Measurements from ENCODE around the gene MFRP.

Gene MFRP

DNA sequence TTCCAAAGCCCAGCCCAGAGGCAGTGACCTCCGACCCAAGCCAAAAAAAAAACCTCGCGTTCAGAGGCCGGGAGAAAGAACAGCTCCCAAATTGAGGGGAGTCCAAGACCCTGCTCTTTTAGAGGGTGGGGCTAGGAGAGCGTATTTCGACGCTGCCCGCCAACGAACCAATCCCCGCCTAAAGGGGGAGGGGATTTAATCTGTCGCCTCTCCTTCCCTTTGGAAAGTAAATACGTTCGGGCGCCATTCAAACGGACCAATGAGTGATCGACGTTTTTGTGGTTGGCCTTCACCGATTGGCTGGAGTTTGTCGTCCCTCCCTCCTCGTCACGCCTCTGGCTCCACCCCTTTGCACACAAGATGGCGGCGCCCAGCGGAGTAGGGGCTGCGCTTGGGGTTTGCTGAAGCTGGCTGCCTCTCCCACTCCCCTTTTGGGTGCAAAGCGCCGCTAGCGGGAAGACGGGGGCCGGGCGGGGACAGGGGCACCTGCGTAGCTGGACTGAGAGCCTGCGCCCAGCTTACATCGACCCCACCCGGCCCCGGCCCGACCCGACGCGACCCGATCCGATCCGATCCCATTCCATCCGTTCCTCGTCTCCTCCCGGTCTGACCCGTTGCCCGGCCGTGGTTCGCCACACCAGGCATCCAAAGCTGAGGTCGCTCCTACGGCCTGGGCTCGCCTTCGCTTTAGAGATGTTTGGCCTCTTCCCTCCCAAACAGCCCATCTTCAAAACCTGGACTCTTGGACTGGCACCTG lies 12.2 kb downstream of the MFRP start, which contains the start of gene RNF26:
TSS of gene RNF26 (plus strand) at position 354 of the 757 bp plus-strand sequence. CDS start 596 bp downstream, outside the sequence.
- H3K36me3 ChIP-seq (ENCODE audit: control insufficient read depth in 2 of 2, insufficient read depth in 1 of 2, low read length in 2 of 2), result peaks cover 0 to 19% of the 10 kb centered on the region in 2 experiments; a peak in 1 of 3 replicates
- peak within 1 kb of the TSS; percentile 90 for H3K4me3 ChIP-seq (ENCODE audit: low read depth, low read length)
- no peaks in the 10 kb centered on the region for H3K9me3 ChIP-seq (ENCODE audit: control insufficient read depth, insufficient read depth, low read depth, low read length)
- POLR2A ChIA-PET, result interaction anchor here (0.6 to 1.6 kb wide), 9 partner anchors 11 to 951 kb away, joined by 3 to 14 read pairs (median 5); partner anchors contain the start of genes CBL, DPAGT1 and MCAM
- CTCF ChIA-PET, result interaction anchor here (0.6 to 7.2 kb wide), 4 partner anchors 9 to 45 kb away, joined by 3 to 160 read pairs (median 30); partner anchors contain the start of gene USP2
- no peaks in the 10 kb centered on the region for H3K4me1 ChIP-seq (ENCODE audit: control insufficient read depth, insufficient read depth, low read length)
- peak within 1 kb of the TSS; percentile 18; the same call in 1 of the 2 replicates for H3K27ac ChIP-seq (ENCODE audit: extremely low read depth, low read depth, low read length)
- TF ChIP-seq, protein P1, sequence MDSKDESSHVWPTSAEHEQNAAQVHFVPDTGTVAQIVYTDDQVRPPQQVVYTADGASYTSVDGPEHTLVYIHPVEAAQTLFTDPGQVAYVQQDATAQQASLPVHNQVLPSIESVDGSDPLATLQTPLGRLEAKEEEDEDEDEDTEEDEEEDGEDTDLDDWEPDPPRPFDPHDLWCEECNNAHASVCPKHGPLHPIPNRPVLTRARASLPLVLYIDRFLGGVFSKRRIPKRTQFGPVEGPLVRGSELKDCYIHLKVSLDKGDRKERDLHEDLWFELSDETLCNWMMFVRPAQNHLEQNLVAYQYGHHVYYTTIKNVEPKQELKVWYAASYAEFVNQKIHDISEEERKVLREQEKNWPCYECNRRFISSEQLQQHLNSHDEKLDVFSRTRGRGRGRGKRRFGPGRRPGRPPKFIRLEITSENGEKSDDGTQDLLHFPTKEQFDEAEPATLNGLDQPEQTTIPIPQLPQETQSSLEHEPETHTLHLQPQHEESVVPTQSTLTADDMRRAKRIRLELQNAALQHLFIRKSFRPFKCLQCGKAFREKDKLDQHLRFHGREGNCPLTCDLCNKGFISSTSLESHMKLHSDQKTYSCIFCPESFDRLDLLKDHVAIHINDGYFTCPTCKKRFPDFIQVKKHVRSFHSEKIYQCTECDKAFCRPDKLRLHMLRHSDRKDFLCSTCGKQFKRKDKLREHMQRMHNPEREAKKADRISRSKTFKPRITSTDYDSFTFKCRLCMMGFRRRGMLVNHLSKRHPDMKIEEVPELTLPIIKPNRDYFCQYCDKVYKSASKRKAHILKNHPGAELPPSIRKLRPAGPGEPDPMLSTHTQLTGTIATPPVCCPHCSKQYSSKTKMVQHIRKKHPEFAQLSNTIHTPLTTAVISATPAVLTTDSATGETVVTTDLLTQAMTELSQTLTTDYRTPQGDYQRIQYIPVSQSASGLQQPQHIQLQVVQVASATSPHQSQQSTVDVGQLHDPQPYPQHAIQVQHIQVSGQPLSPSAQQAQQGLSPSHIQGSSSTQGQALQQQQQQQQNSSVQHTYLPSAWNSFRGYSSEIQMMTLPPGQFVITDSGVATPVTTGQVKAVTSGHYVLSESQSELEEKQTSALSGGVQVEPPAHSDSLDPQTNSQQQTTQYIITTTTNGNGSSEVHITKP (tag by site-specific recombination; IDR thresholded peaks at IDR 0.05), result peak; percentile 84
- TF ChIP-seq ZXDB (tag by site-specific recombination; IDR thresholded peaks at IDR 0.05) (0 out of 2 replicates have a peak, but pooled peaks have one; percentile 47), YY2 (tag by site-specific recombination; IDR thresholded peaks at IDR 0.05) (peak; percentile 89), SP2 (tag by site-specific recombination; IDR thresholded peaks at IDR 0.05) (peak; percentile 96), KLF16 (tag by site-specific recombination; IDR thresholded peaks at IDR 0.05) (0 out of 2 replicates have a peak, but pooled peaks have one; percentile 15), ZNF341 (tag by site-specific recombination; IDR thresholded peaks at IDR 0.05; ENCODE audit: low read depth) (peak; percentile 72), HOXD13 (CRISPR knock-in tag; IDR thresholded peaks at IDR 0.05; ENCODE audit: borderline replicate concordance) (no peak), SP3 (tag by site-specific recombination; IDR thresholded peaks at IDR 0.05) (peak; percentile 95), YY1 (tag by site-specific recombination; IDR thresholded peaks at IDR 0.05) (peak; percentile 74; the same call in 1 of the 2 replicates), ZBTB7A (tag by site-specific recombination; IDR thresholded peaks at IDR 0.05; ENCODE audit: low read depth) (0 out of 2 replicates have a peak, but pooled peaks have one; percentile 14), KLF1 (tag by site-specific recombination; IDR thresholded peaks at IDR 0.05) (0 out of 2 replicates have a peak, but pooled peaks have one; percentile 12), ZNF501 (tag by site-specific recombination; IDR thresholded peaks at IDR 0.05) (0 out of 2 replicates have a peak, but pooled peaks have one; percentile 45), KLF8 (tag by site-specific recombination; IDR thresholded peaks at IDR 0.05) (peak; percentile 62), ZNF184 (tag by site-specific recombination; IDR thresholded peaks at IDR 0.05) (no peak), KLF9 (tag by site-specific recombination; IDR thresholded peaks at IDR 0.05; ENCODE audit: low read depth) (0 out of 2 replicates have a peak, but pooled peaks have one; percentile 47)
- TF ChIP-seq, protein P2, sequence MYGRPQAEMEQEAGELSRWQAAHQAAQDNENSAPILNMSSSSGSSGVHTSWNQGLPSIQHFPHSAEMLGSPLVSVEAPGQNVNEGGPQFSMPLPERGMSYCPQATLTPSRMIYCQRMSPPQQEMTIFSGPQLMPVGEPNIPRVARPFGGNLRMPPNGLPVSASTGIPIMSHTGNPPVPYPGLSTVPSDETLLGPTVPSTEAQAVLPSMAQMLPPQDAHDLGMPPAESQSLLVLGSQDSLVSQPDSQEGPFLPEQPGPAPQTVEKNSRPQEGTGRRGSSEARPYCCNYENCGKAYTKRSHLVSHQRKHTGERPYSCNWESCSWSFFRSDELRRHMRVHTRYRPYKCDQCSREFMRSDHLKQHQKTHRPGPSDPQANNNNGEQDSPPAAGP (tag by site-specific recombination; IDR thresholded peaks at IDR 0.05), result 0 out of 2 replicates have a peak, but pooled peaks have one; percentile 23
- TF ChIP-seq, protein P3, sequence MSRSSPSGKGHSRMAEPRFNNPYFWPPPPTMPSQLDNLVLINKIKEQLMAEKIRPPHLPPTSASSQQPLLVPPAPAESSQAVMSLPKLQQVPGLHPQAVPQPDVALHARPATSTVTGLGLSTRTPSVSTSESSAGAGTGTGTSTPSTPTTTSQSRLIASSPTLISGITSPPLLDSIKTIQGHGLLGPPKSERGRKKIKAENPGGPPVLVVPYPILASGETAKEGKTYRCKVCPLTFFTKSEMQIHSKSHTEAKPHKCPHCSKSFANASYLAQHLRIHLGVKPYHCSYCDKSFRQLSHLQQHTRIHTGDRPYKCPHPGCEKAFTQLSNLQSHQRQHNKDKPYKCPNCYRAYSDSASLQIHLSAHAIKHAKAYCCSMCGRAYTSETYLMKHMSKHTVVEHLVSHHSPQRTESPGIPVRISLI (tag by site-specific recombination; IDR thresholded peaks at IDR 0.05), result peak; percentile 47; the same call in 1 of the 2 replicates
- TF ChIP-seq, protein P4, sequence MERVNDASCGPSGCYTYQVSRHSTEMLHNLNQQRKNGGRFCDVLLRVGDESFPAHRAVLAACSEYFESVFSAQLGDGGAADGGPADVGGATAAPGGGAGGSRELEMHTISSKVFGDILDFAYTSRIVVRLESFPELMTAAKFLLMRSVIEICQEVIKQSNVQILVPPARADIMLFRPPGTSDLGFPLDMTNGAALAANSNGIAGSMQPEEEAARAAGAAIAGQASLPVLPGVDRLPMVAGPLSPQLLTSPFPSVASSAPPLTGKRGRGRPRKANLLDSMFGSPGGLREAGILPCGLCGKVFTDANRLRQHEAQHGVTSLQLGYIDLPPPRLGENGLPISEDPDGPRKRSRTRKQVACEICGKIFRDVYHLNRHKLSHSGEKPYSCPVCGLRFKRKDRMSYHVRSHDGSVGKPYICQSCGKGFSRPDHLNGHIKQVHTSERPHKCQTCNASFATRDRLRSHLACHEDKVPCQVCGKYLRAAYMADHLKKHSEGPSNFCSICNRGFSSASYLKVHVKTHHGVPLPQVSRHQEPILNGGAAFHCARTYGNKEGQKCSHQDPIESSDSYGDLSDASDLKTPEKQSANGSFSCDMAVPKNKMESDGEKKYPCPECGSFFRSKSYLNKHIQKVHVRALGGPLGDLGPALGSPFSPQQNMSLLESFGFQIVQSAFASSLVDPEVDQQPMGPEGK (tag by site-specific recombination; IDR thresholded peaks at IDR 0.05), result peak; percentile 48; the same call in 1 of the 2 replicates
- TF ChIP-seq, protein P5, sequence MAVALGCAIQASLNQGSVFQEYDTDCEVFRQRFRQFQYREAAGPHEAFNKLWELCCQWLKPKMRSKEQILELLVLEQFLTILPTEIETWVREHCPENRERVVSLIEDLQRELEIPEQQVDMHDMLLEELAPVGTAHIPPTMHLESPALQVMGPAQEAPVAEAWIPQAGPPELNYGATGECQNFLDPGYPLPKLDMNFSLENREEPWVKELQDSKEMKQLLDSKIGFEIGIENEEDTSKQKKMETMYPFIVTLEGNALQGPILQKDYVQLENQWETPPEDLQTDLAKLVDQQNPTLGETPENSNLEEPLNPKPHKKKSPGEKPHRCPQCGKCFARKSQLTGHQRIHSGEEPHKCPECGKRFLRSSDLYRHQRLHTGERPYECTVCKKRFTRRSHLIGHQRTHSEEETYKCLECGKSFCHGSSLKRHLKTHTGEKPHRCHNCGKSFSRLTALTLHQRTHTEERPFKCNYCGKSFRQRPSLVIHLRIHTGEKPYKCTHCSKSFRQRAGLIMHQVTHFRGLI (tag by site-specific recombination; IDR thresholded peaks at IDR 0.05), result no peak
- TF ChIP-seq, protein P6, sequence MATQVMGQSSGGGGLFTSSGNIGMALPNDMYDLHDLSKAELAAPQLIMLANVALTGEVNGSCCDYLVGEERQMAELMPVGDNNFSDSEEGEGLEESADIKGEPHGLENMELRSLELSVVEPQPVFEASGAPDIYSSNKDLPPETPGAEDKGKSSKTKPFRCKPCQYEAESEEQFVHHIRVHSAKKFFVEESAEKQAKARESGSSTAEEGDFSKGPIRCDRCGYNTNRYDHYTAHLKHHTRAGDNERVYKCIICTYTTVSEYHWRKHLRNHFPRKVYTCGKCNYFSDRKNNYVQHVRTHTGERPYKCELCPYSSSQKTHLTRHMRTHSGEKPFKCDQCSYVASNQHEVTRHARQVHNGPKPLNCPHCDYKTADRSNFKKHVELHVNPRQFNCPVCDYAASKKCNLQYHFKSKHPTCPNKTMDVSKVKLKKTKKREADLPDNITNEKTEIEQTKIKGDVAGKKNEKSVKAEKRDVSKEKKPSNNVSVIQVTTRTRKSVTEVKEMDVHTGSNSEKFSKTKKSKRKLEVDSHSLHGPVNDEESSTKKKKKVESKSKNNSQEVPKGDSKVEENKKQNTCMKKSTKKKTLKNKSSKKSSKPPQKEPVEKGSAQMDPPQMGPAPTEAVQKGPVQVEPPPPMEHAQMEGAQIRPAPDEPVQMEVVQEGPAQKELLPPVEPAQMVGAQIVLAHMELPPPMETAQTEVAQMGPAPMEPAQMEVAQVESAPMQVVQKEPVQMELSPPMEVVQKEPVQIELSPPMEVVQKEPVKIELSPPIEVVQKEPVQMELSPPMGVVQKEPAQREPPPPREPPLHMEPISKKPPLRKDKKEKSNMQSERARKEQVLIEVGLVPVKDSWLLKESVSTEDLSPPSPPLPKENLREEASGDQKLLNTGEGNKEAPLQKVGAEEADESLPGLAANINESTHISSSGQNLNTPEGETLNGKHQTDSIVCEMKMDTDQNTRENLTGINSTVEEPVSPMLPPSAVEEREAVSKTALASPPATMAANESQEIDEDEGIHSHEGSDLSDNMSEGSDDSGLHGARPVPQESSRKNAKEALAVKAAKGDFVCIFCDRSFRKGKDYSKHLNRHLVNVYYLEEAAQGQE (tag by site-specific recombination; IDR thresholded peaks at IDR 0.05), result peak; percentile 41; the same call in 1 of the 2 replicates
- TF ChIP-seq, protein P7, sequence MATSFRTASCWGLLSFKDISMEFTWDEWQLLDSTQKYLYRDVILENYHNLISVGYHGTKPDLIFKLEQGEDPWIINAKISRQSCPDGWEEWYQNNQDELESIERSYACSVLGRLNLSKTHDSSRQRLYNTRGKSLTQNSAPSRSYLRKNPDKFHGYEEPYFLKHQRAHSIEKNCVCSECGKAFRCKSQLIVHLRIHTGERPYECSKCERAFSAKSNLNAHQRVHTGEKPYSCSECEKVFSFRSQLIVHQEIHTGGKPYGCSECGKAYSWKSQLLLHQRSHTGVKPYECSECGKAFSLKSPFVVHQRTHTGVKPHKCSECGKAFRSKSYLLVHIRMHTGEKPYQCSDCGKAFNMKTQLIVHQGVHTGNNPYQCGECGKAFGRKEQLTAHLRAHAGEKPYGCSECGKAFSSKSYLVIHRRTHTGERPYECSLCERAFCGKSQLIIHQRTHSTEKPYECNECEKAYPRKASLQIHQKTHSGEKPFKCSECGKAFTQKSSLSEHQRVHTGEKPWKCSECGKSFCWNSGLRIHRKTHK (tag by site-specific recombination; IDR thresholded peaks at IDR 0.05), result no peak

Data from HEK293 (cell line).